Activated CD4-positive, alpha-beta T cell treated with anti-CD3 and anti-CD28 coated beads for 48 hours (primary cell): ENCODE data around the gene LBP.
"Not testable (repeated sequence)": the region's sequence is repeated elsewhere in the genome, so short reads cannot be mapped to it uniquely, and the experiment has no call there.

Source experiments
- DNase-seq: peaks from one replicate; pipeline ENCODE4 v3.0.0-alpha.2; 2020

The LBP gene

DNA sequence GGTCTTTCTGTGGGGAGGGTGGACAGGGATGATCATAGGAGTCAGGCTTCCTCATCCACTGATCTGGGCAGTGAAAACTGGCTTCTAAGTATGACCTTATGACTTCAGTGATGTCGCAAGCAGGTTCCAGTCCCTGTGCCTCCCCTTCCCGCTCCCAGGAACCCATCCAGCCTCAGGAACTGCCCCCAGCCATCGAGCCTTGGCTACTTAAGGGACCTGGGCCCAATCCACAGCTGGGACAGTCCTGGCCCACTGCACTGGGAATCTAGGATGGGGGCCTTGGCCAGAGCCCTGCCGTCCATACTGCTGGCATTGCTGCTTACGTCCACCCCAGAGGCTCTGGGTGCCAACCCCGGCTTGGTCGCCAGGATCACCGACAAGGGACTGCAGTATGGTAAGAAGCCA lies at the start of gene LBP:
LBP (plus strand) TSS at position 236 of the 405 bp plus-strand sequence; CDS start at position 271, 35 bp downstream.
- no peak for DNase-seq

DNA sequence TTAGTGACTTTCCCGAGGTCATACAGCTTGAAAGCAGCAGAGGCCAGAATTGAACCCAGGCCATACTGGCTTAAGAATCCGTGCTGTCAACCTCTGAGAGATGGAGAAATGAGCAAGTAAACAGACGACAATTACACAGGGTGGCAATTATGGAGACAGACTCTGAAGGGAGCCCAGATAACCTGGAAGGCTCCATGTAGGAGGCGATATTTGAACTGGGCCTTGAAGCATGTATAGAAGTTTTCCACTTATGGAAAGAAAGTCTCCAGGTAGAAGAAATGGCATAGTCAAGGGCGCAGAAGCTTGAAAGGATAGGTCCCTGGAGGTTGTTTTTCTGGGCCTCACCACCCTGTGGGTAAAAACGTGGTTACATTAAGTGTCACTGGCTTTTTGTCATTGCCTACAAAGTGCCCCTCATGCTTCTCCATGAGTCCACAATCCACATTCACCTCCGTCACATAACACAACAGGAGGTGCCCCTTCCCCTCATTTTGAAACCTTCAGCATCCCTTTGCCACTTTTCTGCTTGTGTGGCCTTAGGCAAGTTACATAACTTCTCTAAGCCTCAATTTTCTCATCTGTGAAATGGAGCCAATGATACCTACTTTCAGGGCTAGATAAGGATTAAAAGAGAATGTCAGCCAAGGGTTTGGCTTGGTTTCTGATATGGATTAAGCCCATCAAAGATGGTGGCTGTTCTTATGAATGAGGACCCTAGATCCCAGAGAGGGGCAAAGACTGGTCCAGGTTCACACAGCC lies 48.2 kb upstream of the LBP start:
- no peak for DNase-seq

DNA sequence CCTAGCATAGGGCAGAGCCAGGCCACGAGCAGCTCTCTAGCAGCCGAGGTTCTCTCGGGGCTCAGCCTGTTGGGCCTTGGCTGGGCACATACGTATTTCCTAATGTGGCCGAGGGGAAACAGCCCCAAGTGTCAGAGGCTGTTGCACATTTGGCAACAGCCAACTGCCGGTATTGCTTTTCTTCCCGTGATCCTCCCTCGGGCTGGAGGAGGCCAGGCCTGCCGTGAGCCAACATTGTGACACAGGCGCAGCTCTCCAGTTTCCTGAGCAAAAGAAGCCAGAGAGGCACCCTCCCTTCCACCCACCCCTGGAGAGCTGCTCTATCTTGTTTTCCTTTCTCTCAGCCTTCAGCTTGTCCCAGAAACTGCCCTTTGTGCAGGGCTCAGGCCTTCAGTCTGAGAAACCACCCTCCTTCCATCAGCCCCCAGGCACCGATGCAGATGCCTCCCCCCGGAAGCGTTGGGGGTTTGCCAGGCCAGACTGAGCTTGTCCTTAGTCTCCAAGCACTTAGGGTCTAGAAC lies 47.5 kb upstream of the LBP start:
- DNase-seq: no peak

GRCh38 chr20:38299963-38300362 lies 46.3 kb upstream of the LBP start:
- DNase-seq: no peak

DNA sequence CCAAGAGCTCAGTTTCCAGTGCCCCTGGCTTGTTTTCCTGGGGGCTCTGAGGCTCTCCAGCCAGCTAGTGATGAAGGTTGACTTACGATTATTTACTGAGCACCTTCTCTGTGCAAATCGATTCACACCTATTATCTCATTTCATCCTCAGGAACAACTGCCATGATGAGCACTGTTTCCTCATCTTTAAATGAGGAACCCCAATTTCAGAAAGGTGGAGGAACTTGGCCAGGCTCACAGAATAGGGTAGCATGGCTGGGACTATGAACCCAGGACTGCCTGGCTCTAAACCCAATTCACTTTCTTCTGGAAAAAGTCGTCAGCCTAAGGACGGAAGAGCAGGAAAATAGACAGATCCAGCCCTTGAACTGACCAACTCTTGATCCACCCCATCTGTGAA lies 45.8 kb upstream of the LBP start:
- DNase-seq: no peak

- DNase-seq: no peak
These were observed 45.0 kb upstream of the LBP start for GRCh38 chr20:38301309-38301708.

GRCh38 chr20:38302786-38303185 lies 43.5 kb upstream of the LBP start:
- no peak for DNase-seq

DNA sequence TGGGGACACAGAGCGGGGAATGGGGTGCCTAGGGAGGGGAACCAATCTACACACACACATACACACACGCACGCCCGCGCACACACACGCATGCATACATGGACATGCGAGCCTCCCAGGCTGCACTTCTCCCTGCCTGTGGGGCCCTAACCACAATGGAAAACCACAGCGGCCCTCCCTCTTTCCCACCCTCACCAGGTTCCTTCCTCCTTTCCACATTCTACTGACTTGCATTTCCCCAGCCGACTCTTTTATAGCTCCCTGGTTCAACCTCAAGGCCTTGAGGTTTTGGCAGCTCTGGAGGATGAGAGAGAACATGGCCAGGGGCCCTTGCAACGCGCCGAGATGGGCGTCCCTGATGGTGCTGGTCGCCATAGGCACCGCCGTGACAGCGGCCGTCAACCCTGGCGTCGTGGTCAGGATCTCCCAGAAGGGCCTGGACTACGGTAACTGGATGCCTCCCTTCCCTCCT lies 42.3 kb upstream of the LBP start, which contains the start of gene BPI:
BPI (plus strand) TSS at position 249 of the 472 bp plus-strand sequence; CDS start at position 317, 68 bp downstream.
- no peak for DNase-seq

DNA sequence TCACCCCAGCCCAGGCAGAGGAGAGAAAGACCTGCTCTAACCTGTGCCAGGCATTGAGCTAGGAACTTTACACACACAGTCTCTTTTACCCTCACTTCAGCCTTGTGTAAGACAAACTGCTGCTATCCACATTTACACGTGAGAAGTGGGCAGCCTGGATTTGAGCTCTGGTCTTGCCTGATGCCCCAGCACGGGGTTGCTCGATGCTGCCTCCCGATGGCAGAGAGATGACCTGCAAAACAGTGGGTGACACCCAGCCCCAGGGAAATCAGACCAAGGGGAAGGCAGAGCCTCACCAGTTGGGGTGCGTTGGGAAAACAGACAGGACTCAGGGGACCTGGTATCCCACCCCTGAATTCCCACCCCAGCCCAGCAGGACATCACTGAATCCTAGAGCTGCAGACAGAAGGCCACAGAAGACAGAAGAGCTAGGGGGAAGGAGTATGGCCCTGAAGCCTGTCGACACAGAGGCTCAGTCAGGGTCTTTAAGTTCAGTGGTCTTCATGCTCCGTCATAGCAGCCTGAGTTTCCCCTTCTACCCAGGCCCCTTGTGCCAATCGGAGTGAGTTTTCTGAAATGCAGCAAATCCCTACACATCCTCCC lies 41.3 kb upstream of the LBP start:
- peak; percentile 56 for DNase-seq

- DNase-seq: no peak
These were observed 40.7 kb upstream of the LBP start for GRCh38 chr20:38305541-38305940.

- DNase-seq: no peak
These were observed 39.9 kb upstream of the LBP start for GRCh38 chr20:38306379-38306778.

- no peak for DNase-seq
These were observed 38.8 kb upstream of the LBP start for GRCh38 chr20:38307371-38308046.

DNA sequence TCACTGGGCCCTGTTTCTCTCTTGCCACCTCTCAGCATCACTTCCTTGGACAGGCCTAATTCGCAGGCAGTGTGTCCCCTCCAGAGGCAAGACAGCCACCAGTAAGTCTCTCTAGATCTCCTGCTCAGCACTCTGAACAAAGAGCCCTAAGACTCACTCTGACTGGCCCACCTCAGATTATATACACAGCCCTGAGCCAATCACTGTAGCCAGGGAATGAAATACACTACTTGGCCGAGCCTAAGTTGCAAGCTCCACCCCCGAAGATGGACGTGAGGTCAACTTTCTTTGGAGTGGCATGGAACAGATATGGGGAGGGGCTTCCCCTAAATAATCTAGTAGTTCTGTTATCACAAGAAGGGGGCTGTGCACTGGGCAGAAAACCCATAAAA lies 38.2 kb upstream of the LBP start:
- DNase-seq: no peak

DNA sequence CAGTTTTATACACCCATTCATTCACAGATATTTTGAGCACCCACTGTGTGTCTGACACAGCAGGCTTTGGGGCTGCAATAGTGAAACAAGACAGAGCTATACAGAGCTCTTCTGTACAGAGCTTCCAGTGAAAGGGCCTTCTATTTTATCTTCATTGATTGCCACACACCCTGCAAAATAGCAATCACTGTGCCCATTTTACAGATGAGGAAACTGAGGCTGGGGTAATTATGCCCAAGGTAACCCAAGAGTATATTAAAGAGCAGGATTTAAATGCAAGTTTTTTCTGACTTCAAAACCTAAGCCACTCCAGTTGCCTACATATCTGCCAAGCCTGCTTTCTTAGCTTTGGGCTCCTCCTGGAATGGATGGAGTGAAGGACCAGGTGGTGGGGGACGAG lies 37.8 kb upstream of the LBP start:
- DNase-seq: no peak

- no peak for DNase-seq
These were observed 35.2 kb upstream of the LBP start for GRCh38 chr20:38311091-38311490.

- no peak for DNase-seq
These were observed 34.8 kb upstream of the LBP start for GRCh38 chr20:38311491-38311890.

- DNase-seq: no peak
These were observed 32.6 kb upstream of the LBP start for GRCh38 chr20:38313676-38314075.

DNA sequence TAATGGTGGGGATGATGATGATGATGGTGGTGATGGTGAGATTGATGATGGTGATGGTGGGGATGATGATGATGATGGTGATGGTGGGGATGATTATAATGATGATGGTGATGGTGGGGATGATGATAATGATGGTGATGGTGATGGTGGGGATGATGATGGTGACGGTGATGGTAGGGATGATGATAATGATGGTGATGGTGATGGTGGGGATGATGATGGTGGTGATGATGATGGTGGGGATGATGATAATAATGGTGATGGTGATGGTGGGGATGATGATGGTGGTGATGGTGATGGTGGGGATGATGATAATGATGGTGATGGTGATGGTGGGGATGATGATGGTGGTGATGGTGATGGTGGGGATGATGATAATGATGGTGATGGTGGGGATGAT lies 31.9 kb upstream of the LBP start:
- DNase-seq: not testable (repeated sequence)

DNA sequence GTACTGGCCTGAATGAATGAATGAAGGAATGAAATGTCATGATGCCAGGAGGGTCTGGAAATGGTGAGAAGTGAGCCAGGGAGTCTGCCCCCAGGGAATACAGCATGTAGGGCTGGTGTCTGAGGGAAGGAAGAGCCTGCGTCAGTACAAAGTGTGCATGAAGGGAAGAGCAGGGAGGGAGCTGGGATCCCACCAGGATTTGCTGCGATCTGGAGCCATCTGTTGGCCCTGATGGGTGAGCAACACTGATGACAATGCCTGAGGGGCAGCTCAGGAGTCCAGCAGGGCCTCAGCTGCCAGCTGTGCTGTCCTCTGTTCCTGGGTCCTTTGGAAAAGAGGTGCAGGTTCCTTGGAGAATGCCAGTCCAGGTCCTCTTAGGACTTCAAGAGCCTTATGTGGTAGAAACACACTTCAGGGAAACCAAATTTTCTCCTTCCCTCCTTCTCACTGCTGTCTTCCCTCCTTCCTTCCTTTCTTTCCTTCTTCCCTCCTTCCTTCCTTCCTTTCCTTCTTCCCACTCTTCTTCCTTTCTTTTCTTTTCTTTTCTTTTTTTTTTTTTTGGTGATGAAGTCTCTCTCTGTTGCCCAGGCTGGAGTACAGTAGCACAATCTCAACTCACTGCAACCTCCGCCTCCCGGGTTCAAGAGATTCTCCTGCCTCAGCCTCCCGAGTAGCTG lies 30.9 kb upstream of the LBP start:
- DNase-seq: no peak

DNA sequence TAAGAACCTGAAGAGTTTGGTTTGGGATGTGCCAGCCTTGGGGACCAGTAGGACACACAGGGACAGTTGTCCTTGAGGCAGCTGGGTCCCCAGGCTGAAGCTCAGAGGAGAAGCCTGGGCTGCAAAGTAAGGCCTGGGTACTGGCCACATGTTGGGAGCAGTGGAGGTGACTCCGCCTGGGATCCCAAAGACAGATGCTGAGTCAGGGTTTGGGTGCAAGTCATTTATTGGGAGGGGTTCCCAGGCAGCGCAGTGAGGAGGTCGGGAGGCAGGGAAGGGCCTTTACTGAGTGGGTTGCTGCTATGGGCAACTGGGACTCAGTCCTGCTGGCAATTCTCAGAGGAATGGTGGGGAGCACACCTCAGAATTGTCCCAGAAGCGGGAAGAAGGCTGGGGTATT lies 29.9 kb upstream of the LBP start:
- no peak for DNase-seq

DNA sequence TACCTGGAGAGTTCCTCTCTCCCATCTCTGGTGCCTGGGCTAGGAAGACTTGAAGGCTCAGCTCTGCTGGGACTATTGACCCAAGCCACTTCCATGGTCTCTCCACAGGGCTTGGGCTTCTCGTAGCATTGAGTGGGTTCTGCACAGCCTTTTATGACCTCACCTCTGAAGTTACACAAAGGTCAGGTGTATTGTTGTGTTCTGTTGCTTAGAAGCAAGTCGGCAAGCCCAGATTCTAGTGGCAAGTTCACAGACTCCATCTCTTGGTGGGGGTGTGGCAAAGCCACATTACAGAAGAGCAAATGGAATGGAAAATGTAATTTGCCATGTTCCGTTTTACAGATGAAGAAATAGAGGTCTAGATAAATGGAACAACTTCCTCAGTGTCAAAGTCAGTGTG lies 28.9 kb upstream of the LBP start:
- no peak for DNase-seq

GRCh38 chr20:38320221-38320620 lies 26.1 kb upstream of the LBP start:
- DNase-seq: no peak

GRCh38 chr20:38321959-38322598 lies 24.2 kb upstream of the LBP start:
- DNase-seq: no peak
